ENCODE data around the gene PRR20A. TPM values are rescaled to one million over a fixed set of nuclear protein-coding genes. Genes with fewer than 3 reads are reported as not detected.

The PRR20A gene
- total RNA-seq, 2 experiments from 2014 or later: not detected

- ChIA-PET CTCF (no interaction called here), POLR2A (no interaction called here)
- H3K4me1 Mint-ChIP-seq (ENCODE audit: low read depth): no peaks in the 10 kb centered on the region
- no peak overlapping the region for H3K27ac Mint-ChIP-seq
- no peaks in the 10 kb centered on the region for H3K36me3 Mint-ChIP-seq (ENCODE audit: low read depth)
- DNase-seq (no peak), ATAC-seq (no peak)
- H3K27me3 Mint-ChIP-seq: no peaks in the 10 kb centered on the region
- intact Hi-C loops (cut with micrococcal nuclease): no loop called here
- peaks cover 6% of the 10 kb centered on the region for H3K9me3 Mint-ChIP-seq
- H3K4me3 Mint-ChIP-seq: no peak overlapping the region
- TF ChIP-seq CTCF (IDR thresholded peaks at IDR 0.05): no peak
These were observed 50.9 kb downstream of the PRR20A start for GRCh38 chr13:57191667-57192066.

Other genes starting within 250 kb of the PRR20A start
- gene PRR20B, start 6.6 kb downstream of the PRR20A start, total RNA-seq: not detected
- not detected for gene PRR20C, start 13.1 kb downstream of the PRR20A start, total RNA-seq
- gene PRR20D, start 19.7 kb downstream of the PRR20A start, total RNA-seq: not detected
- gene PRR20E, start 26.3 kb downstream of the PRR20A start, total RNA-seq: not detected

Measured in activated CD8-positive, alpha-beta T cell treated with anti-CD3 and anti-CD28 coated beads for 36 hours (primary cell).